OCI-LY1 (cell line): Measurements from ENCODE around the gene IFT27.

Experiments used
- EZH2 ChIP-seq: fragments of 200-600 bp; sonication (generic), shearing (Covaris generic); IDR thresholded peaks from 2 replicates; pipeline ENCODE4 v1.8.0; 2017; ENCODE audit warnings: borderline replicate concordance, mixed run types, mild to moderate bottlenecking, antibody characterized with exemption, low read length, moderate library complexity, mixed read lengths
- TF ChIP-seq, protein P1 (sequence below): fragments of 200-600 bp; sonication (generic), shearing (Covaris generic); IDR thresholded peaks from 2 replicates; pipeline ENCODE4 v1.5.1; 2017; ENCODE audit warnings: mild to moderate bottlenecking, antibody characterized with exemption, low read length, moderate library complexity, mixed read lengths

DNA sequence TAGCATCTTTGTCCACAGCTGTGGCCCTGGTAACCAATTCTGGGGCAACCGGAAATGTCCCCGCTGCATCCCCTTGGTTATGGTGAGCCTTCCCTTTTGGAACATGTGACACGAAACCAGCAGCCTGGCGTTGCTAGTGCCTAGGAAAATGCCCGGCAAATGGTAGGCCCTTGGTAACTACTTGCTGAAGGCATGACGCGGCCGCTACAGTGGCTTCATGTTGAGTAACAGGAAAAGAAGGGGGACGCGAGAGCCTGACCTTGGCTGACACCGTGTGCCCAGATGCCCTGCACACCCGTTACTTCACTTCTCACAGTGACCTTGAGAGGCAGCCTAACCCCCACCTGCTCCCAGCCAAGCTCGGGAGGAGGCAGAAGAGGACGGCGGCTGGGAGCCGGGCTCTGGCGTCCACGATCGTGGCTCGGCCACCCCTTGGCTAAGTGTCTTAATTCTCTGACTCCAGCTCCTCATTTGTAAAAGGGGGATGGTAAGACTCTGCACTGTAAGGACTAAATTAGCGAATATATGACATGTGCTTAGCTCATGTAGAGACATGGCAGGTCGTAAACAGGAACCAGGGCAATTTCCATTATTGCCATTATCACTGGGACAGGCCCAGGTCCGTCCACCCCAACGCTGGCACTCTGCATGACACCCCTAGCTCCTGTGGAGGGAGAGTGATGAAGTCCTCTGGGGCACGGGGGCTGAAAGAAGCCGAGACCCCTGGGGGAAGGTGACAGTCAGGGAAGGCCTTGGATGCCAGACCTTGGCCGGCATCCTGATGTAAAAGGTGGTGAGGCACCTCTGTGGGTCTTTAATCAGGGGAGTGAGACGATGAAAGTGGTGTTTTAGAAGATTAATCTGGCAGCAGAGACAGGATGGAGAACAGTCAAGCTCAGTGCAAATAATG, 18.9 kb downstream of the IFT27 start:
- TF ChIP-seq, protein P1, sequence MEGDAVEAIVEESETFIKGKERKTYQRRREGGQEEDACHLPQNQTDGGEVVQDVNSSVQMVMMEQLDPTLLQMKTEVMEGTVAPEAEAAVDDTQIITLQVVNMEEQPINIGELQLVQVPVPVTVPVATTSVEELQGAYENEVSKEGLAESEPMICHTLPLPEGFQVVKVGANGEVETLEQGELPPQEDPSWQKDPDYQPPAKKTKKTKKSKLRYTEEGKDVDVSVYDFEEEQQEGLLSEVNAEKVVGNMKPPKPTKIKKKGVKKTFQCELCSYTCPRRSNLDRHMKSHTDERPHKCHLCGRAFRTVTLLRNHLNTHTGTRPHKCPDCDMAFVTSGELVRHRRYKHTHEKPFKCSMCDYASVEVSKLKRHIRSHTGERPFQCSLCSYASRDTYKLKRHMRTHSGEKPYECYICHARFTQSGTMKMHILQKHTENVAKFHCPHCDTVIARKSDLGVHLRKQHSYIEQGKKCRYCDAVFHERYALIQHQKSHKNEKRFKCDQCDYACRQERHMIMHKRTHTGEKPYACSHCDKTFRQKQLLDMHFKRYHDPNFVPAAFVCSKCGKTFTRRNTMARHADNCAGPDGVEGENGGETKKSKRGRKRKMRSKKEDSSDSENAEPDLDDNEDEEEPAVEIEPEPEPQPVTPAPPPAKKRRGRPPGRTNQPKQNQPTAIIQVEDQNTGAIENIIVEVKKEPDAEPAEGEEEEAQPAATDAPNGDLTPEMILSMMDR = no peak
- no peak for TF ChIP-seq EZH2
